22Rv1 (cell line): Measurements from ENCODE around the gene TGM1.

Source experiments
- H3K27ac ChIP-seq: fragments of 450-650 bp; 2 replicates; pipeline ENCODE4 v1.5.1; 2017
- CTCF ChIP-seq: fragments of 450-650 bp; IDR thresholded peaks from 2 replicates; pipeline ENCODE4 v1.5.1; 2017; ENCODE audit warnings: mild to moderate bottlenecking
- ZFX ChIP-seq: fragments of 450-650 bp; IDR thresholded peaks from 2 replicates; pipeline ENCODE4 v1.6.1; 2017; ENCODE audit warnings: antibody characterized with exemption, borderline replicate concordance

The TGM1 gene

GRCh38 chr14:24261256-24261968, 1.6 kb downstream of the TGM1 start:
- TF ChIP-seq ZFX (no peak), CTCF (no peak)
- no peak overlapping the region for H3K27ac ChIP-seq

GRCh38 chr14:24260780-24261157, 2.2 kb downstream of the TGM1 start:
- TF ChIP-seq CTCF = no peak
- TF ChIP-seq ZFX = no peak
- H3K27ac ChIP-seq = no peak overlapping the region

GRCh38 chr14:24260026-24260779, 2.8 kb downstream of the TGM1 start:
- H3K27ac ChIP-seq = no peak overlapping the region
- TF ChIP-seq ZFX (no peak), CTCF (no peak)

- no peak overlapping the region for H3K27ac ChIP-seq
- TF ChIP-seq ZFX = no peak
- no peak for TF ChIP-seq CTCF
These were observed 3.5 kb downstream of the TGM1 start for GRCh38 chr14:24259282-24260025.

GRCh38 chr14:24258548-24259265, 4.3 kb downstream of the TGM1 start:
- no peak for TF ChIP-seq CTCF
- no peak overlapping the region for H3K27ac ChIP-seq

GRCh38 chr14:24258119-24258518, 4.9 kb downstream of the TGM1 start:
- no peak overlapping the region for H3K27ac ChIP-seq
- TF ChIP-seq ZFX (no peak), CTCF (no peak)
